Smooth muscle cell (in vitro differentiated cells): ENCODE data around the gene NSUN6. TPM values are rescaled to one million over a fixed set of nuclear protein-coding genes. Genes with fewer than 3 reads are reported as not detected.

Experiments used
- DNase-seq: peaks from one replicate; lab custom pipeline; 2025; ENCODE audit not compliant: unreplicated experiment; lab: John Stamatoyannopoulos, UW
- H2AFZ ChIP-seq: fragments of 200-600 bp; sonication (generic); 2 replicates; pipeline ENCODE4 v1.6.0; 2016; ENCODE audit warnings: antibody characterized with exemption, low read depth, mild to moderate bottlenecking
- H3F3A ChIP-seq: fragments of 200-600 bp; sonication (generic); 2 replicates; pipeline ENCODE4 v1.6.0; 2017; ENCODE audit warnings: antibody characterized with exemption, low read depth
- H3K27ac ChIP-seq: fragments of 200-600 bp; sonication (generic); 2 replicates; pipeline ENCODE4 v1.5.1; 2016; ENCODE audit warnings: low read depth, mild to moderate bottlenecking
- H3K27me3 ChIP-seq: fragments of 200-600 bp; sonication (generic); 2 replicates; pipeline ENCODE4 v1.6.1; 2016; ENCODE audit warnings: low read depth, mild to moderate bottlenecking
- H3K36me3 ChIP-seq: fragments of 200-600 bp; sonication (generic); 2 replicates; pipeline ENCODE4 v1.5.1; 2016; ENCODE audit warnings: low read depth
- H3K4me1 ChIP-seq: fragments of 200-600 bp; sonication (generic); 2 replicates; pipeline ENCODE4 v1.5.1; 2016; ENCODE audit warnings: low read depth
- H3K4me2 ChIP-seq: fragments of 200-600 bp; sonication (generic); 2 replicates; pipeline ENCODE4 v1.6.0; 2016; ENCODE audit warnings: mild to moderate bottlenecking
- H3K4me3 ChIP-seq: fragments of 200-600 bp; sonication (generic); 2 replicates; pipeline ENCODE4 v1.5.1; 2016; ENCODE audit warnings: mild to moderate bottlenecking
- H3K79me2 ChIP-seq: fragments of 200-600 bp; sonication (generic); 2 replicates; pipeline ENCODE4 v1.6.0; 2016; ENCODE audit warnings: low read depth, mild to moderate bottlenecking
- H3K9ac ChIP-seq: fragments of 200-600 bp; sonication (generic); 2 replicates; pipeline ENCODE4 v1.6.0; 2016; ENCODE audit warnings: low read depth
- H3K9me3 ChIP-seq: fragments of 200-600 bp; sonication (generic); replicated peaks from 2 replicates; pipeline ENCODE4 v1.5.1; 2016; ENCODE audit warnings: low read depth
- H4K20me1 ChIP-seq: fragments of 200-600 bp; sonication (generic); 2 replicates; pipeline ENCODE4 v1.6.0; 2016; ENCODE audit warnings: low read depth
- WGBS: methylation state at CpG from one replicate; pipeline ENCODE4 v1.1.7; 2016; ENCODE audit warnings: low lambda C conversion rate; 5-methylcytosine and 5-hydroxymethylcytosine counted together
- polyA plus RNA-seq: library from polyadenylated mRNA; unstranded; fragments of >200 nt; fragmentation: Nextera tagmentation; extraction: Ambion mirVana; gene quantifications from 2 replicates; pipeline ENCODE4 v1.2.1, GENCODE V29; 2016
- total RNA-seq: library from RNA; depleted of rRNA; stranded (reverse); fragments of >200 nt; gene quantifications from 2 replicates; pipeline ENCODE4 v1.2.3, GENCODE V29; 2014
- TF ChIP-seq, protein P1 (sequence below): fragments of 200-600 bp; sonication (generic); IDR thresholded peaks from 2 replicates; pipeline ENCODE4 v1.5.1; 2017; ENCODE audit warnings: borderline replicate concordance, mild to moderate bottlenecking, antibody characterized with exemption; ENCODE audit not compliant: insufficient read depth, poor library complexity, severe bottlenecking

NSUN6 gene
- total and polyA plus RNA-seq, 2 experiments from 2014 or later: 6.1 to 7.2 TPM

DNA sequence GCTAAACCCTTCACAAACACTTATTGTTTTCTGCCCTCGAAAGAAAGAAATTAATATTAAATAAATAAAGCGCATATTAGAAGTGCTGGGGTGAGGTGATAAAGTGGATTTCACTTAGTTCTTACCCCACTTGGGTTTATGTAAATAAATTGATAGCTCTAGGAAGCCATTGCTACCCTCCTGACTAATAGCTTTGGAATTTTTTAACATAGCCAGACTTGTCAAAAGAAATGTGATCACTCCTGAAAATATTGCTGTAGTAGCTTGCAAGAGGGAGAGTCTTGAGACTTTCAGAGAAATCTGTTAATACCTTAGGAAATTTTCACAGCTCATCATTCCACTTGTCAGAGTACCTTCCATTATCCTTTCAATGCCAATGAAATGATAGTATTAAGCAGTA, 15.4 kb upstream of the NSUN6 start:
- peak overlapping the region; percentile 82 for H3K27ac ChIP-seq
- H2AFZ ChIP-seq: no peak overlapping the region
- H3K36me3 ChIP-seq: no peaks in the 10 kb centered on the region
- TF ChIP-seq, protein P1, sequence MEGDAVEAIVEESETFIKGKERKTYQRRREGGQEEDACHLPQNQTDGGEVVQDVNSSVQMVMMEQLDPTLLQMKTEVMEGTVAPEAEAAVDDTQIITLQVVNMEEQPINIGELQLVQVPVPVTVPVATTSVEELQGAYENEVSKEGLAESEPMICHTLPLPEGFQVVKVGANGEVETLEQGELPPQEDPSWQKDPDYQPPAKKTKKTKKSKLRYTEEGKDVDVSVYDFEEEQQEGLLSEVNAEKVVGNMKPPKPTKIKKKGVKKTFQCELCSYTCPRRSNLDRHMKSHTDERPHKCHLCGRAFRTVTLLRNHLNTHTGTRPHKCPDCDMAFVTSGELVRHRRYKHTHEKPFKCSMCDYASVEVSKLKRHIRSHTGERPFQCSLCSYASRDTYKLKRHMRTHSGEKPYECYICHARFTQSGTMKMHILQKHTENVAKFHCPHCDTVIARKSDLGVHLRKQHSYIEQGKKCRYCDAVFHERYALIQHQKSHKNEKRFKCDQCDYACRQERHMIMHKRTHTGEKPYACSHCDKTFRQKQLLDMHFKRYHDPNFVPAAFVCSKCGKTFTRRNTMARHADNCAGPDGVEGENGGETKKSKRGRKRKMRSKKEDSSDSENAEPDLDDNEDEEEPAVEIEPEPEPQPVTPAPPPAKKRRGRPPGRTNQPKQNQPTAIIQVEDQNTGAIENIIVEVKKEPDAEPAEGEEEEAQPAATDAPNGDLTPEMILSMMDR: no peak
- H3K9ac ChIP-seq: peak overlapping the region; percentile 7
- H4K20me1 ChIP-seq: peaks cover 83% of the 10 kb centered on the region
- H3K4me2 ChIP-seq: peak overlapping the region; percentile 37
- no peak overlapping the region for H3K4me3 ChIP-seq
- WGBS: 77% methylated on average over 2 of the region's 2 CpGs
- peaks cover 13% of the 10 kb centered on the region for H3F3A ChIP-seq
- peaks cover 25% of the 10 kb centered on the region for H3K4me1 ChIP-seq
- no peaks in the 10 kb centered on the region for H3K9me3 ChIP-seq
- H3K27me3 ChIP-seq: no peaks in the 10 kb centered on the region
- peaks cover 95% of the 10 kb centered on the region for H3K79me2 ChIP-seq
- no peak for DNase-seq

DNA sequence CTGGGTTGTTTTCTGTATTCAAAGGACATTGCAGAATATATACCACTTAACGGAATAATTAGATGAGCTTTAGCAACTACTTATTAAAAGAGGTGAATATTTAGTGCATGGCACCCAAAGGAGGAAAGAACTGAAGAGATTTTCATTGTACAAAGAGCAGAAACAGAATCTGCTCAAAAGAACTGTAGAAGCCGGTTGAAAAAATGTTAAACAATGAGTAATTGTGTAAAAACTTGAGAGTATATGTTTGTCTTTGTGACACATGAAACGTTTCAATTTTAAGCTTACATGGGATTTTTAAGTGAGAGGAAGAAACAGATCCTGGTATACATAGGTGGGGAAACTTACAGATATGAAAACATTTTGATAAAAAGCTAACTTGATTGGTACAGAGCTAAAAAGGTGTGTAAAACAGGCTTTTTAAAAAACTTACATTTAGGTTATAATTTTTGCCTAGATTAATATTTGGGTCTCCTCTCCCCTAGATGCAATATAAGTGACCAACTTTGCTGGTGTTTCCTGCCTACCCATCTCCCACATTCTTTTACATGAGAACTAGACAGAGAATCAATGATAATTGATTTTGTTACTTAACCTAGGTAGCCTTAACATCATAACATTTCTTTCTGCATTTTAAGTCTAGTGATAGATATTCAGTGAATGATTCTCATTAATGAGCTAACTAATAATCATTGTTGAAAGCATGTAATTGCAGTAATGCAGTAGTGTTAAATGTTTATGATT, 14.6 kb upstream of the NSUN6 start:
- peak overlapping the region; percentile 82 for H3K27ac ChIP-seq
- no peaks in the 10 kb centered on the region for H3K27me3 ChIP-seq
- peaks cover 95% of the 10 kb centered on the region for H3K79me2 ChIP-seq
- H3K4me1 ChIP-seq: peaks cover 33% of the 10 kb centered on the region
- 37% methylated on average over 3 of the region's 3 CpGs for WGBS
- H3K9me3 ChIP-seq: no peaks in the 10 kb centered on the region
- H3K9ac ChIP-seq: peak overlapping the region; percentile 49
- H2AFZ ChIP-seq: no peak overlapping the region
- no peaks in the 10 kb centered on the region for H3K36me3 ChIP-seq
- H4K20me1 ChIP-seq: peaks cover 88% of the 10 kb centered on the region
- H3K4me3 ChIP-seq: no peak overlapping the region
- TF ChIP-seq, protein P1: no peak
- peak overlapping the region; percentile 37 for H3K4me2 ChIP-seq
- no peak for DNase-seq
- peaks cover 13% of the 10 kb centered on the region for H3F3A ChIP-seq

DNA sequence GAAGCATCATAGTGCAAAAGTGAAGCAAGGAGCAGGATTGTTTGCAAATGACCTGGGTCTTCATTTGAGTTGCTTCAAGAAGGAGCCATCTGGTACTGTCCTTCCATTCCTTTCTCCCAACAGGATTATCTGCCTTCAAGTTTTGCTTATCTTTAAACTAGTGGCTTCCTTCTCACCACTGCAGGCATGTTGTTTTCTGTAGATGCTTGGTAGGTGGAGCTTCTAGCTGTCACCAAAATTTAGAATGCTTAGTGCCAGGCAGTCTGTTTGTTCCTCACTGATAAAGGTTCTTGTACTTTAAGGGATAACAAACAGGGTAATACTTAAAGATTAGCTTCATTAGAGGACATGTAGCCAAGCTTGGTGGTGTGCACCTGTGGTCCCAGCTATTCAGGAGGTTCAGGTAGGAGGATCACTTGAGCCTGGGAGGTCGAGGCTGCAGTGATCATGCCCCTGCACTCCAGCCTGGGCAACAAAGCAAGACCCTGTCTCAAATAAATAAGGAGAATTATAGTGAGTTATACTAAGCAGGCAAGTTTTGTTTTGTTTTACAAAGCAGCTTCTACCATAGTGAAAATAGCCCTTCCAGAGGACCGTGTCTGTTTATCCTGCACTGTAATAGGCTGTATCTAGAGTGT, 13.6 kb upstream of the NSUN6 start:
- TF ChIP-seq, protein P1: no peak
- Histone ChIP-seq H3K27ac (peak overlapping the region; percentile 82), H3K36me3 (no peaks in the 10 kb centered on the region), H4K20me1 (peaks cover 90% of the 10 kb centered on the region), H3F3A (peaks cover 13% of the 10 kb centered on the region), H2AFZ (no peak overlapping the region), H3K4me1 (peaks cover 39% of the 10 kb centered on the region), H3K9me3 (no peaks in the 10 kb centered on the region), H3K4me2 (peak overlapping the region; percentile 37), H3K9ac (no peak overlapping the region), H3K79me2 (peaks cover 98% of the 10 kb centered on the region), H3K4me3 (no peak overlapping the region), H3K27me3 (no peaks in the 10 kb centered on the region)
- DNase-seq: no peak
- WGBS: 88% methylated on average over 2 of the region's 2 CpGs
